HepG2 (cell line): ENCODE measurements around the gene EPHA6. TPM values are rescaled to one million over a fixed set of nuclear protein-coding genes. Genes with fewer than 3 reads are reported as not detected.

ENCODE experiments used
- ATAC-seq: fragments of 200-7000 bp; cut with Tn5 transposase; 3 replicates; pipeline ENCODE4 v1.9.1; 2020; ENCODE audit warnings: mild to moderate bottlenecking, moderate library complexity
- BruUV-seq: library from RNA; stranded (reverse); fragments of 400-500 nt; replicated peaks from 2 replicates; lab custom pipeline; 2021; lab: Mats Ljungman, UMichigan
- CTCF ChIA-PET: fragments of 300-600 bp; formaldehyde crosslinking; extraction: SDS; loops from one replicate; lab custom pipeline; 2021; ENCODE audit warnings: low total read pairs, inconsistent platforms, low intra/inter-chr PET ratio; lab: Yijun Ruan, JAX
- POLR2A ChIA-PET: fragments of 350-600 bp; sonication (Branson Sonifier 250); formaldehyde crosslinking; loops from one replicate; lab custom pipeline; 2020; ENCODE audit warnings: antibody characterized with exemption, inconsistent platforms; lab: Yijun Ruan, JAX
- DNase-seq: peaks from one replicate; pipeline ENCODE4 v3.0.0-alpha.2; 2015; ENCODE audit warnings: low spot score
- FAIRE-seq: peaks from 3 replicates; lab custom pipeline; 2011; peaks lifted over from hg19 to GRCh38; lab: Jason Lieb, UNC
- H2AFZ ChIP-seq: one replicate; pipeline ENCODE4 v1.6.1; 2011; ENCODE audit warnings: low read length, inconsistent platforms
- H3K27ac ChIP-seq: fragments of 300-600 bp; 3 replicates; pipeline ENCODE4 v1.8.0; 2011; ENCODE audit warnings: mixed run types, mild to moderate bottlenecking, mixed read lengths, low read length, inconsistent platforms; ENCODE audit not compliant: insufficient read depth; ENCODE audit errors: extremely low read length
- H3K27me3 ChIP-seq, 2 experiments: fragments of 200-600 bp in 1 of 2; 2 replicates in 1 of 2; 3 replicates in 1 of 2; pipeline versions ENCODE4 v1.6.0 to v1.8.0; 2011; ENCODE audit warnings: low read length in 2 of 2, mild to moderate bottlenecking in 2 of 2, moderate library complexity in 2 of 2, inconsistent platforms in 1 of 2; ENCODE audit not compliant: insufficient read depth in 2 of 2, control insufficient read depth in 1 of 2
- H3K36me3 ChIP-seq, 2 experiments: fragments of 200-600 bp in 1 of 2; replicated peaks in 1 of 2; 2 replicates in 1 of 2; 3 replicates in 1 of 2; pipeline versions ENCODE4 v1.5.1 to v1.8.0; 2011; ENCODE audit warnings: low read length in 2 of 2, inconsistent platforms in 1 of 2; ENCODE audit not compliant: insufficient read depth in 2 of 2, control insufficient read depth in 1 of 2
- H3K4me1 ChIP-seq: 2 replicates; pipeline ENCODE4 v1.5.1; 2012; ENCODE audit warnings: low read length, inconsistent platforms; ENCODE audit not compliant: insufficient read depth
- H3K4me2 ChIP-seq: 2 replicates; pipeline ENCODE4 v1.6.0; 2011; ENCODE audit warnings: low read depth, low read length, inconsistent platforms
- H3K4me3 ChIP-seq, 3 experiments: fragments of 200-600 bp in 1 of 3; sonication (generic), shearing (Covaris generic) in 1 of 3; replicated peaks in 1 of 3; 2 replicates each; pipeline ENCODE4 v1.5.1; 2011 to 2016; ENCODE audit warnings: low read length in 3 of 3, inconsistent platforms in 2 of 3, low read depth in 2 of 3, mild to moderate bottlenecking in 2 of 3, control low read depth in 1 of 3, mixed read lengths in 1 of 3; ENCODE audit not compliant: insufficient read depth in 1 of 3
- H3K79me2 ChIP-seq: one replicate; pipeline ENCODE4 v1.6.1; 2011; ENCODE audit warnings: low read length, inconsistent platforms; ENCODE audit not compliant: insufficient read depth
- H3K9ac ChIP-seq: 2 replicates; pipeline ENCODE4 v1.6.0; 2011; ENCODE audit warnings: mild to moderate bottlenecking, low read depth, low read length, inconsistent platforms; ENCODE audit not compliant: insufficient read depth
- H3K9me3 ChIP-seq: 2 replicates; pipeline ENCODE4 v1.5.1; 2012; ENCODE audit warnings: mild to moderate bottlenecking, low read length
- H4K20me1 ChIP-seq: 2 replicates; pipeline ENCODE4 v1.6.0; 2011; ENCODE audit warnings: inconsistent platforms, mild to moderate bottlenecking, low read length, moderate library complexity; ENCODE audit not compliant: insufficient read depth
- AGO1 ChIP-seq: fragments of 200-400 bp; formaldehyde crosslinking; IDR thresholded peaks from 2 replicates; pipeline ENCODE4 v1.6.1; 2017; ENCODE audit warnings: mild to moderate bottlenecking, low read depth, low read length, moderate library complexity; ENCODE audit not compliant: poor library complexity, severe bottlenecking
- CBX2 ChIP-seq, 2 experiments: fragments of 200-600 bp in 1 of 2; sonication (generic); formaldehyde crosslinking in 1 of 2; IDR thresholded peaks; 2 replicates each; pipeline versions ENCODE4 v1.7.0 to v1.8.1; 2018 to 2022; ENCODE audit warnings: low read depth in 2 of 2, low read length in 1 of 2, mild to moderate bottlenecking in 1 of 2, missing genetic modification reagents in 1 of 2
- DMAP1 ChIP-seq: IDR thresholded peaks from 2 replicates; pipeline ENCODE4 v1.6.1; 2016
- JUNB ChIP-seq: sonication (generic); formaldehyde crosslinking; IDR thresholded peaks from 2 replicates; pipeline ENCODE4 v1.8.0; 2022; ENCODE audit warnings: missing genetic modification reagents, mild to moderate bottlenecking, borderline replicate concordance
- MBD4 ChIP-seq: IDR thresholded peaks from 2 replicates; pipeline ENCODE4 v1.6.1; 2012; ENCODE audit warnings: low read length, inconsistent platforms, borderline replicate concordance
- TRIM22 ChIP-seq: fragments of 450-650 bp; IDR thresholded peaks from 2 replicates; pipeline ENCODE4 v1.6.1; 2017
- ZFP82 ChIP-seq: sonication (generic); formaldehyde crosslinking; IDR thresholded peaks from 2 replicates; pipeline ENCODE4 v1.5.1; 2020; ENCODE audit warnings: mild to moderate bottlenecking, missing genetic modification reagents, borderline replicate concordance
- ZNF33B ChIP-seq: sonication (generic); formaldehyde crosslinking; IDR thresholded peaks from 2 replicates; pipeline ENCODE4 v1.5.1; 2020; ENCODE audit warnings: mild to moderate bottlenecking, missing genetic modification reagents
- ZSCAN31 ChIP-seq: sonication (generic); formaldehyde crosslinking; IDR thresholded peaks from 2 replicates; pipeline ENCODE4 v1.5.0; 2020; ENCODE audit warnings: low read depth, mild to moderate bottlenecking, missing genetic modification reagents
- WGBS: methylation state at CpG from one replicate; pipeline ENCODE4 v1.1.6; 2017; ENCODE audit warnings: low lambda C conversion rate; 5-methylcytosine and 5-hydroxymethylcytosine counted together
- in situ Hi-C: cut with HindIII; loops from 2 replicates; pipeline ENCODE4 v1.10.0; 2017; ENCODE audit warnings: low pct_unique_long_range_greater_than_20kb; ENCODE audit not compliant: extremely low pct_ligation_motif_present
- intact Hi-C: fragments of 100-400 bp; cut with micrococcal nuclease; formaldehyde crosslinking; loops from one replicate; pipeline ENCODE4 v1.10.0; 2022; ENCODE audit not compliant: unreplicated experiment
- polyA plus RNA-seq, 8 experiments: library from polyadenylated mRNA; depleted of rRNA in 3 of 8; stranded (reverse) in 7 of 8; unstranded in 1 of 8; fragments of >200 nt; fragmentation: Illumina TruSeq in 4 of 8; extraction: Trizol in 4 of 8; gene quantifications; 2 replicates each; pipeline versions ENCODE4 v1.2.1 to v1.2.3, GENCODE V29; 2011 to 2016; ENCODE audit warnings: low read depth in 4 of 8, missing spikeins in 1 of 8, mixed read lengths in 1 of 8; ENCODE audit not compliant: insufficient read depth in 1 of 8
- total RNA-seq, 5 experiments: library from RNA; depleted of rRNA; stranded (reverse); fragments of >200 nt; fragmentation: Illumina TruSeq; extraction: Trizol; gene quantifications; 2 replicates each; pipeline ENCODE4 v1.2.3, GENCODE V29; 2016; ENCODE audit warnings: low read depth in 1 of 5

Gene EPHA6
- total and polyA plus RNA-seq, 2 of the 13 experiments (the other 11 are each of a cell fraction or from before 2014, with no cell fraction given): not detected

GRCh38 chr3:97510795-97511194, 696.4 kb downstream of the EPHA6 start:
- CTCF ChIA-PET: no interaction called here
- no peaks in the 10 kb centered on the region for H3K79me2 ChIP-seq
- no TSS peak for BruUV-seq
- no peaks in the 10 kb centered on the region; a peak in 1 of 5 replicates for H3K27me3 ChIP-seq
- H3K27ac ChIP-seq: no peak overlapping the region
- H3K4me3 ChIP-seq: no peak overlapping the region
- no peak overlapping the region for H2AFZ ChIP-seq
- FAIRE-seq: no peak
- TF ChIP-seq CBX2 (IDR thresholded peaks at IDR 0.05; ENCODE audit: low read depth, low read length) (no peak), CBX2 (CRISPR knock-in tag; IDR thresholded peaks at IDR 0.05; ENCODE audit: low read depth) (no peak), MBD4 (no peak), JUNB (no peak), ZNF33B (no peak), TRIM22 (no peak), AGO1 (no peak), ZFP82 (CRISPR knock-in tag) (no peak), ZSCAN31 (CRISPR knock-in tag) (no peak), DMAP1 (CRISPR knock-in tag) (no peak)
- 28% methylated on average over 4 of the region's 4 CpGs for WGBS
- no peak for DNase-seq
- H3K36me3 ChIP-seq: no peaks in the 10 kb centered on the region
- ATAC-seq: no peak
- intact Hi-C loops (no loop called here), in situ Hi-C loops (no loop called here)
- no peaks in the 10 kb centered on the region for H3K9me3 ChIP-seq
- no peaks in the 10 kb centered on the region for H4K20me1 ChIP-seq
- no peaks in the 10 kb centered on the region for H3K4me1 ChIP-seq
- POLR2A ChIA-PET: no interaction called here
- no peak overlapping the region for H3K9ac ChIP-seq
- H3K4me2 ChIP-seq: no peak overlapping the region
